PC-9 (cell line): Measurements from ENCODE around the gene FOXN3. TPM values are rescaled to one million over a fixed set of nuclear protein-coding genes. Genes with fewer than 3 reads are reported as not detected.

ENCODE experiments used
- BruUV-seq: library from RNA; stranded (reverse); fragments of 400-500 nt; replicated peaks from 2 replicates; lab custom pipeline; 2021; lab: Mats Ljungman, UMichigan
- CTCF ChIA-PET: fragments of 300-600 bp; sonication (Branson Sonifier 250); formaldehyde crosslinking; loops from one replicate; lab custom pipeline; 2022; ENCODE audit warnings: antibody characterized with exemption; lab: Charles Lee
- POLR2A ChIA-PET: fragments of 300-600 bp; sonication (Branson Sonifier 250); formaldehyde crosslinking; loops from one replicate; lab custom pipeline; 2022; ENCODE audit warnings: antibody characterized with exemption; ENCODE audit not compliant: unreplicated experiment; lab: Charles Lee
- DNase-seq, 2 experiments: peaks; one replicate each; pipeline versions ENCODE4 v3.0.0 to v3.0.0-alpha.2; 2015 to 2022; ENCODE audit warnings: mixed read lengths in 1 of 2
- H2AFZ ChIP-seq: fragments of 200-600 bp; sonication (generic); 2 replicates; pipeline ENCODE4 v1.8.1; 2017; ENCODE audit warnings: antibody characterized with exemption
- H3F3A ChIP-seq: fragments of 200-600 bp; sonication (generic); 2 replicates; pipeline ENCODE4 v1.8.1; 2017; ENCODE audit warnings: antibody characterized with exemption, mild to moderate bottlenecking, low read depth; ENCODE audit not compliant: insufficient read depth
- H3K27ac ChIP-seq: fragments of 200-600 bp; sonication (generic); 2 replicates; pipeline ENCODE4 v1.6.1; 2016; ENCODE audit warnings: mixed run types
- H3K27me3 ChIP-seq: fragments of 200-600 bp; sonication (generic); 2 replicates; pipeline ENCODE4 v1.6.1; 2016; ENCODE audit warnings: low read depth, mixed run types; ENCODE audit not compliant: insufficient read depth
- H3K36me3 ChIP-seq: fragments of 200-600 bp; sonication (generic); 2 replicates; pipeline ENCODE4 v1.6.1; 2016; ENCODE audit warnings: low read depth, mixed run types
- H3K4me1 ChIP-seq: fragments of 200-600 bp; sonication (generic); replicated peaks from 2 replicates; pipeline ENCODE4 v1.6.1; 2016; ENCODE audit warnings: mixed run types; ENCODE audit not compliant: insufficient read depth
- H3K4me2 ChIP-seq: fragments of 200-600 bp; sonication (generic); 2 replicates; pipeline ENCODE4 v1.6.1; 2017; ENCODE audit warnings: mixed run types
- H3K4me3 ChIP-seq: fragments of 200-600 bp; sonication (generic); 2 replicates; pipeline ENCODE4 v1.6.1; 2016; ENCODE audit warnings: mixed run types
- H3K79me2 ChIP-seq: fragments of 200-600 bp; sonication (generic); 2 replicates; pipeline ENCODE4 v1.6.1; 2017; ENCODE audit warnings: low read depth, mixed run types
- H3K9me2 ChIP-seq: fragments of 200-600 bp; sonication (generic); 2 replicates; pipeline ENCODE4 v1.8.1; 2017; ENCODE audit warnings: mild to moderate bottlenecking; ENCODE audit not compliant: insufficient read depth
- H3K9me3 ChIP-seq: fragments of 200-600 bp; sonication (generic); 2 replicates; pipeline ENCODE4 v1.8.1; 2016; ENCODE audit warnings: low read depth; ENCODE audit not compliant: insufficient read depth
- H4K20me1 ChIP-seq: fragments of 200-600 bp; sonication (generic); 2 replicates; pipeline ENCODE4 v1.8.1; 2017; ENCODE audit not compliant: insufficient read depth
- CTCF ChIP-seq: fragments of 200-600 bp; sonication (generic); conservative IDR thresholded peaks from 2 replicates; pipeline ENCODE4 v1.6.1; 2017; ENCODE audit warnings: mixed run types, antibody characterized with exemption, mild to moderate bottlenecking, moderate library complexity
- EZH2 ChIP-seq: fragments of 200-600 bp; sonication (generic); IDR thresholded peaks from 2 replicates; pipeline ENCODE4 v1.8.0; 2017; ENCODE audit warnings: antibody characterized with exemption, low read depth
- intact Hi-C: fragments of 100-400 bp; cut with micrococcal nuclease; formaldehyde crosslinking; loops from one replicate; pipeline ENCODE4 v1.10.0; 2022; ENCODE audit not compliant: unreplicated experiment
- total RNA-seq: library from RNA; stranded (reverse); gene quantifications from 2 replicates; pipeline ENCODE4 v1.2.3, GENCODE V29; 2021

Gene FOXN3
- total RNA-seq, 1 experiment from 2014 or later, result 4.2 TPM

- CTCF ChIA-PET, result interaction anchor here (0.5 kb wide), 1 partner anchor 237 kb away, joined by 16 read pairs; no protein-coding TSS in a partner anchor
- H3K9me3 ChIP-seq, result no peaks in the 10 kb centered on the region
- no peaks in the 10 kb centered on the region for H3K9me2 ChIP-seq
- H3K4me3 ChIP-seq, result no peak overlapping the region
- no peaks in the 10 kb centered on the region for H3K4me1 ChIP-seq
- BruUV-seq, result no TSS peak
- no peaks in the 10 kb centered on the region for H3F3A ChIP-seq
- no peak overlapping the region for H2AFZ ChIP-seq
- TF ChIP-seq EZH2 (no peak), CTCF (no peak)
- H3K27me3 ChIP-seq, result 0 out of 2 replicates have a peak, but pooled peaks cover 5% of the 10 kb centered on the region
- POLR2A ChIA-PET, result no interaction called here
- no peaks in the 10 kb centered on the region for H3K36me3 ChIP-seq
- DNase-seq, result no peak
- H3K27ac ChIP-seq, result no peak overlapping the region
- intact Hi-C loops, result no loop called here
- no peaks in the 10 kb centered on the region for H4K20me1 ChIP-seq
- no peak overlapping the region for H3K4me2 ChIP-seq
- no peaks in the 10 kb centered on the region for H3K79me2 ChIP-seq
These were observed 270.8 kb downstream of the FOXN3 start for GRCh38 chr14:89146274-89146673.

GRCh38 chr14:89144642-89145041 is 272.4 kb downstream of the FOXN3 start:
- intact Hi-C loops, result no loop called here
- no peak for TF ChIP-seq CTCF
- no peak for TF ChIP-seq EZH2
- no peaks in the 10 kb centered on the region for H3K36me3 ChIP-seq
- no peaks in the 10 kb centered on the region for H3K9me2 ChIP-seq
- no peak overlapping the region for H3K27ac ChIP-seq
- BruUV-seq, result no TSS peak
- no peaks in the 10 kb centered on the region for H3K79me2 ChIP-seq
- ChIA-PET CTCF (no interaction called here), POLR2A (no interaction called here)
- no peak overlapping the region for H3K4me2 ChIP-seq
- no peaks in the 10 kb centered on the region for H3F3A ChIP-seq
- no peaks in the 10 kb centered on the region for H4K20me1 ChIP-seq
- H3K4me1 ChIP-seq, result no peaks in the 10 kb centered on the region
- DNase-seq, result no peak
- no peaks in the 10 kb centered on the region for H3K9me3 ChIP-seq
- no peak overlapping the region for H3K4me3 ChIP-seq
- H2AFZ ChIP-seq, result no peak overlapping the region
- 0 out of 2 replicates have a peak, but pooled peaks cover 9% of the 10 kb centered on the region for H3K27me3 ChIP-seq

- ChIA-PET POLR2A (no interaction called here), CTCF (no interaction called here)
- H3K4me1 ChIP-seq, result no peaks in the 10 kb centered on the region
- no peak overlapping the region for H2AFZ ChIP-seq
- no TSS peak for BruUV-seq
- no peak overlapping the region for H3K4me3 ChIP-seq
- TF ChIP-seq CTCF, result no peak
- TF ChIP-seq EZH2, result no peak
- no peak for DNase-seq
- H3K9me2 ChIP-seq, result no peaks in the 10 kb centered on the region
- H3K36me3 ChIP-seq, result no peaks in the 10 kb centered on the region
- H4K20me1 ChIP-seq, result no peaks in the 10 kb centered on the region
- no peaks in the 10 kb centered on the region for H3K79me2 ChIP-seq
- no peaks in the 10 kb centered on the region for H3K9me3 ChIP-seq
- intact Hi-C loops, result no loop called here
- 0 out of 2 replicates have a peak, but pooled peaks cover 9% of the 10 kb centered on the region for H3K27me3 ChIP-seq
- no peaks in the 10 kb centered on the region for H3F3A ChIP-seq
- H3K27ac ChIP-seq, result no peak overlapping the region
- H3K4me2 ChIP-seq, result no peak overlapping the region
These were observed 273.0 kb downstream of the FOXN3 start for GRCh38 chr14:89144066-89144465.
